ENCODE measurements around the gene NDC1. TPM values are rescaled to one million over a fixed set of nuclear protein-coding genes. Genes with fewer than 3 reads are reported as not detected.

Gene NDC1
- total RNA-seq, 2 donors from 2014 or later = 6.0 to 6.9 TPM

DNA sequence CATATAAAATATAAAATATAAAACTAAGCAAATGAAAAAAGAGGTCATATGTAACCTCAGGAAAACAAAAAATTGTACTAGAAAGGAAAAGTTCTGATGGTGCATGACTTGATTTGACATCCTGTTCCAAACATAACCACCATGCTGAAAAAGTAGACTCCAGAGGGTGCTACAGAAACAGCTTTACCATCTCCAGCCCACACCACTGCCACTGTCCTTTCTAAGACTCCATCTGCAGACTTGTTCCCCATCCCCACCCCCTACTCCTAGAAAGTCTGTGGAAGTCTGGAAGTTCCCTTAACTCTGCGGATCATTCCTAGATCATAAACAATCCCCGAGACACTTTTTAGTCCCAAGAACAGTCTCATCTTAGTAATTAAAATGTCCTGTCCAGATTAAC lies 119.7 kb downstream of the NDC1 start:
- intact Hi-C loops (cut with DNase I) = no loop called here
- no peak for DNase-seq (ENCODE audit: low spot score)

DNA sequence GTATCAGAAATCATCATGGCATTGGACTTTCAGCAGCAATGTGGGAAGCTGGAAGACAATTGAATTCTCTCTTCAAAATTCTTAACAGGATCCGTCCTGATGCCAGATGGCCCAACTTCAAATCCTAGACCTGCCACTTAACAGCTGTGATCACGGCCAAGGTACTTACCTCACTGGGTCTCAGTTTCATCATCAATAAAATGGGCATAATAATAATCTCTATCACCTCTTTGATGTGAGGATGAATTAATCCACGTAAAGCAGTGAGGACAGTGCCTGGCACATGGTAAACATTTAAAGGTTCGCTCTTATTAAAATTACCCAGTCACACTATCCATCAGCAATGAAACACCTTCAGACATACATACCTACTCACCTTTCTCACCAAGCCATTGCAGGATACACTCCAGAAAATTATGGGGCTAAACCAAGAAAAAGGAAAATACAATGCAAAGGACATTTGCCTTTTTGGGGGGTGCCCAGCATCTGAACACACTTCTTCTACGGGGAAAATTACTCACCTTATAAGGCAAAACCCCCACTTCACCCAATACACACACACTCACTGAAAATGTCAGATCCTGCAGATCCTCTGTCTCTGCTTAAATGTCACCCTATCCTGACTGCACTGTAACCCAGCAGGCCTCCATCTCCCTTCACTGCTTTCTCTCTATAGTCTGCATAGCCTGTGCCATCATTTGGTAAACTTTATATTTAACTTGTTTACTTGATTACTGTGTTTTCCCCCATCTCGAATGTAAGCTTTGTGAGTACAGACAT lies 120.9 kb downstream of the NDC1 start:
- intact Hi-C loops (cut with DNase I) = no loop called here
- DNase-seq (ENCODE audit: low spot score) = no peak

DNA sequence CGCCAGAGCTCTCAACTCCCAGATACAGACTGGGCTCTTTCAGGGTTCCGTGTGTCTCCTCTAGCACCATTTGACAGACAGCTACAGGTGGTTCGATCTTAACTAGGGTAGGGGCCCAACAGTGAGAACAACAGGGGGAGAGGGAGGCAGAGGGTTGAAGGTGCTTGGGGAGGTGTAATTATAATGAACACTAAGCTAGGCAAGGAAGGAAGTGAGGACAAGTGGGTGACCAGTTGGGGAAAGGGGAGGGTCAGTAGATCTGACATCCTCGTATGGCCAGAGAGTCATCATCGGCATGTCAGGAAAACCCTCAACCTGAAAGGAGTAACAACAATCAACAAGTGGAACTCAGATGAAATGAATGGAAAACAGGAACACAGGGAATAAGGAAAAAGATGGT lies 121.9 kb downstream of the NDC1 start:
- DNase-seq (ENCODE audit: low spot score) = no peak
- intact Hi-C loops (cut with DNase I) = no loop called here

DNA sequence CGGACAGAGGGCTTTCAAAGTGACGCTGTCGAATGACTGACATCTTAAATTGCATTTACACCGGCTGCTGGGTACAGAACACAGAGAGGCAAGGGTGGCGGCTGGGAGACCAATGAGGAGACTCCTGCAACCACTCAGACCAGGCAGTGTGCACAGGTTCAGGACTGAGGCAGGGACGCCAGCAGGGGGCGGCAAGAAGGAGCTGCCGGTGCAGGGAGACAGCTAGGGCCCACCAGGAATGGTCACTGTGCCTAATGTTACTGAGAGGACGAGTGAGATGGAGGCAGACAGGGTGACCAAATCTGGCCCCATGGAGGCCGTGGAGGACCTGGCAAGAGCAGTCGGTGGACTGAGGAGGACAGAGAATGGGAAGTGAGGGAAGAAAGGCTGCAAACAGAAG lies 122.6 kb downstream of the NDC1 start:
- DNase-seq (ENCODE audit: low spot score) = no peak
- intact Hi-C loops (cut with DNase I) = no loop called here

Other genes with a start within 250 kb of the NDC1 start
- 1 to 10 TPM in 1 of 2 donors, under 1 TPM in 1; 0.74 to 1.7 TPM for gene GLIS1, start 99.1 kb downstream of the NDC1 start, total RNA-seq
- 10 to 100 TPM; 13.8 to 15.1 TPM for gene YIPF1, start 51.5 kb upstream of the NDC1 start, total RNA-seq
- gene DIO1, start 55.9 kb upstream of the NDC1 start, total RNA-seq = not detected
- gene IFT25, start 107.4 kb upstream of the NDC1 start, total RNA-seq = 10 to 100 TPM; 22.5 to 23.7 TPM
- 10 to 100 TPM; 14.2 to 17.9 TPM for gene LRRC42, start 108.1 kb upstream of the NDC1 start, total RNA-seq
- gene LDLRAD1, start 179.9 kb upstream of the NDC1 start, total RNA-seq = not detected
- gene TMEM59, start 214.9 kb upstream of the NDC1 start, total RNA-seq = 100 to 1,000 TPM; 248 to 383 TPM
- gene TCEANC2, start 215.3 kb upstream of the NDC1 start, total RNA-seq = 1 to 10 TPM; 4.4 to 5.7 TPM

All from posterior vena cava (tissue), 2 donors.